HCT116 (cell line): ENCODE measurements around the gene OR10H2. TPM values are rescaled to one million over a fixed set of nuclear protein-coding genes. Genes with fewer than 3 reads are reported as not detected.

Experiments
- ATAC-seq: fragments of 200-7000 bp; cut with Tn5 transposase; 2 replicates; pipeline ENCODE4 v1.9.1; 2020; ENCODE audit warnings: mild to moderate bottlenecking, moderate library complexity
- BruUV-seq: library from RNA; stranded (reverse); fragments of 400-500 nt; replicated peaks from 2 replicates; lab custom pipeline; 2021; lab: Mats Ljungman, UMichigan
- CTCF ChIA-PET: fragments of 300-600 bp; sonication (Branson Sonifier 250); formaldehyde crosslinking; loops from one replicate; lab custom pipeline; 2021; ENCODE audit warnings: antibody characterized with exemption; lab: Charles Lee
- POLR2A ChIA-PET: fragments of 300-600, 350-600 bp; sonication (Branson Sonifier 250); formaldehyde crosslinking; loops from one replicate; lab custom pipeline; 2021; ENCODE audit warnings: antibody characterized with exemption; lab: Charles Lee
- RAD21 ChIA-PET, 2 experiments: fragments of 300-600 bp; sonication (Branson Sonifier 250); formaldehyde crosslinking; loops; one replicate each; lab custom pipeline; 2023; ENCODE audit warnings: low total read pairs in 2 of 2; ENCODE audit not compliant: uncharacterized antibody in 2 of 2, unreplicated experiment in 2 of 2, low non-redundant PET in 1 of 2; lab: Charles Lee
- DNase-seq: peaks from one replicate; pipeline ENCODE4 v3.0.0-alpha.2; 2010; ENCODE audit warnings: low read depth, low spot score
- H2AFZ ChIP-seq: fragments of 200-600 bp; shearing (Covaris generic), sonication (generic); 2 replicates; pipeline ENCODE4 v1.6.1; 2017; ENCODE audit warnings: low read depth, mixed run types, mixed read lengths, antibody characterized with exemption, low read length; ENCODE audit not compliant: poor library complexity, severe bottlenecking
- H3K27ac ChIP-seq: 2 replicates; pipeline ENCODE4 v1.5.1; 2012; ENCODE audit warnings: low read depth, low read length
- H3K27me3 ChIP-seq: fragments of 200-600 bp; sonication (generic); 2 replicates; pipeline ENCODE4 v1.6.1; 2016; ENCODE audit warnings: mixed run types, low read length, mixed read lengths; ENCODE audit not compliant: insufficient read depth
- H3K36me3 ChIP-seq, 2 experiments: fragments of 200-500 bp in 1 of 2; fragments of 200-600 bp in 1 of 2; sonication (Bioruptor generic) in 1 of 2; sonication (generic) in 1 of 2; 2 replicates each; pipeline versions ENCODE4 v1.5.1 to v1.6.1; 2014 to 2016; ENCODE audit warnings: low read length in 2 of 2, inconsistent platforms in 1 of 2, mixed read lengths in 1 of 2, mixed run types in 1 of 2; ENCODE audit not compliant: insufficient read depth in 2 of 2, control insufficient read depth in 1 of 2
- H3K4me1 ChIP-seq, 2 experiments: fragments of 200-600 bp in 1 of 2; sonication (generic) in 1 of 2; 2 replicates each; pipeline versions ENCODE4 v1.5.1 to v1.6.1; 2012 to 2017; ENCODE audit warnings: low read length in 2 of 2, inconsistent platforms in 1 of 2, mild to moderate bottlenecking in 1 of 2, mixed read lengths in 1 of 2, mixed run types in 1 of 2, moderate library complexity in 1 of 2; ENCODE audit not compliant: insufficient read depth in 2 of 2, control insufficient read depth in 1 of 2
- H3K4me2 ChIP-seq: fragments of 200-600 bp; sonication (generic); 2 replicates; pipeline ENCODE4 v1.6.1; 2017; ENCODE audit warnings: mixed run types, low read length, mixed read lengths
- H3K4me3 ChIP-seq, 2 experiments: fragments of 200-600 bp in 1 of 2; sonication (generic) in 1 of 2; replicated peaks in 1 of 2; 2 replicates each; pipeline ENCODE4 v1.5.1; 2011 to 2016; ENCODE audit warnings: low read length in 2 of 2, control low read depth in 1 of 2, low read depth in 1 of 2, mild to moderate bottlenecking in 1 of 2, mixed read lengths in 1 of 2, mixed run types in 1 of 2
- H3K79me2 ChIP-seq: fragments of 200-600 bp; sonication (generic); 2 replicates; pipeline ENCODE4 v1.6.1; 2017; ENCODE audit warnings: mild to moderate bottlenecking, mixed run types, low read length, moderate library complexity, mixed read lengths; ENCODE audit not compliant: insufficient read depth
- H3K9ac ChIP-seq: fragments of 200-600 bp; sonication (generic); 2 replicates; pipeline ENCODE4 v1.6.1; 2016; ENCODE audit warnings: low read length, mixed read lengths
- H3K9me2 ChIP-seq: fragments of 200-600 bp; sonication (generic), shearing (Covaris generic); 2 replicates; pipeline ENCODE4 v1.6.1; 2017; ENCODE audit warnings: mixed run types, mild to moderate bottlenecking, moderate library complexity; ENCODE audit not compliant: insufficient read depth
- H3K9me3 ChIP-seq, 2 experiments: fragments of 200-500 bp in 1 of 2; fragments of 200-600 bp in 1 of 2; sonication (Bioruptor generic) in 1 of 2; sonication (generic) in 1 of 2; 2 replicates each; pipeline ENCODE4 v1.6.1; 2014 to 2017; ENCODE audit warnings: low read length in 2 of 2, mixed read lengths in 2 of 2, inconsistent platforms in 1 of 2, low read depth in 1 of 2, mild to moderate bottlenecking in 1 of 2, mixed run types in 1 of 2, moderate library complexity in 1 of 2; ENCODE audit not compliant: control insufficient read depth in 1 of 2, insufficient read depth in 1 of 2
- H4K20me1 ChIP-seq: fragments of 200-600 bp; sonication (generic), shearing (Covaris generic); 2 replicates; pipeline ENCODE4 v1.6.1; 2017; ENCODE audit warnings: mixed run types, mild to moderate bottlenecking, moderate library complexity; ENCODE audit not compliant: insufficient read depth
- ATF3 ChIP-seq: IDR thresholded peaks from 2 replicates; pipeline ENCODE4 v1.6.1; 2012
- CBX3 ChIP-seq: IDR thresholded peaks from 2 replicates; pipeline ENCODE4 v1.6.1; 2012; ENCODE audit warnings: low read depth
- EGR1 ChIP-seq: IDR thresholded peaks from 2 replicates; pipeline ENCODE4 v1.6.1; 2012; ENCODE audit warnings: low read depth
- ELF1 ChIP-seq: IDR thresholded peaks from 2 replicates; pipeline ENCODE4 v1.6.1; 2012; ENCODE audit warnings: low read depth, borderline replicate concordance
- EZH2 ChIP-seq: fragments of 200-600 bp; sonication (generic); IDR thresholded peaks from 2 replicates; pipeline ENCODE4 v1.6.1; 2017; ENCODE audit warnings: antibody characterized with exemption, mixed run types
- FOSL1 ChIP-seq: IDR thresholded peaks from 2 replicates; pipeline ENCODE4 v1.6.1; 2012; ENCODE audit warnings: low read depth
- JUND ChIP-seq: IDR thresholded peaks from 2 replicates; pipeline ENCODE4 v1.6.1; 2012
- MAX ChIP-seq: IDR thresholded peaks from 2 replicates; pipeline ENCODE4 v1.6.1; 2012
- POLR2A ChIP-seq: IDR thresholded peaks from 2 replicates; pipeline ENCODE4 v1.7.0; 2011; ENCODE audit warnings: borderline replicate concordance; ENCODE audit not compliant: insufficient read depth, insufficient read length; ENCODE audit errors: extremely low read depth
- POLR2AphosphoS5 ChIP-seq: IDR thresholded peaks from 2 replicates; pipeline ENCODE4 v1.6.1; 2011; ENCODE audit warnings: mild to moderate bottlenecking, low read depth, low read length, moderate library complexity
- RAD21 ChIP-seq: IDR thresholded peaks from 2 replicates; pipeline ENCODE4 v1.6.1; 2012; ENCODE audit warnings: low read depth, mild to moderate bottlenecking
- SP1 ChIP-seq: IDR thresholded peaks from 2 replicates; pipeline ENCODE4 v1.6.1; 2012; ENCODE audit warnings: low read depth
- SRF ChIP-seq: IDR thresholded peaks from 2 replicates; pipeline ENCODE4 v1.6.1; 2012; ENCODE audit warnings: low read depth
- TCF7L2 ChIP-seq: IDR thresholded peaks from 2 replicates; pipeline ENCODE4 v1.7.0; 2011; ENCODE audit warnings: borderline replicate concordance, inconsistent platforms; ENCODE audit not compliant: insufficient read depth, insufficient read length; ENCODE audit errors: extremely low read depth
- YY1 ChIP-seq: IDR thresholded peaks from 2 replicates; pipeline ENCODE4 v1.6.1; 2011; ENCODE audit warnings: low read length, low read depth, moderate library complexity, mild to moderate bottlenecking; ENCODE audit not compliant: insufficient replicate concordance; ENCODE audit errors: extremely low read depth
- ZBTB33 ChIP-seq: IDR thresholded peaks from 2 replicates; pipeline ENCODE4 v1.6.1; 2011; ENCODE audit warnings: mild to moderate bottlenecking, low read length, moderate library complexity; ENCODE audit not compliant: insufficient replicate concordance; ENCODE audit errors: extremely low read depth
- ZFX ChIP-seq: fragments of 450-650 bp; IDR thresholded peaks from 2 replicates; pipeline ENCODE4 v1.6.1; 2017
- ZNF274 ChIP-seq: fragments of 200-500 bp; sonication (Bioruptor generic); IDR thresholded peaks from 2 replicates; pipeline ENCODE4 v1.6.1; 2014; ENCODE audit warnings: mild to moderate bottlenecking, low read depth, low read length, inconsistent platforms
- intact Hi-C: fragments of 100-400 bp; cut with micrococcal nuclease; formaldehyde crosslinking; loops from 2 replicates; pipeline ENCODE4 v1.10.0; 2022
- total RNA-seq: library from RNA; stranded (reverse); gene quantifications from one replicate; pipeline ENCODE4 v1.2.1, GENCODE V29; 2021; ENCODE audit not compliant: unreplicated experiment
- TF ChIP-seq, protein P1 (sequence below), 3 experiments: fragments of 200-600 bp in 1 of 3; sonication (generic) in 1 of 3; IDR thresholded peaks in 2 of 3; conservative IDR thresholded peaks in 1 of 3; 2 replicates each; pipeline ENCODE4 v1.5.1; 2012 to 2017; ENCODE audit warnings: low read depth in 2 of 3, low read length in 2 of 3, antibody characterized with exemption in 1 of 3, borderline replicate concordance in 1 of 3, control low read depth in 1 of 3, mild to moderate bottlenecking in 1 of 3, mixed read lengths in 1 of 3, mixed run types in 1 of 3, moderate library complexity in 1 of 3; ENCODE audit not compliant: insufficient read depth in 1 of 3
- TF ChIP-seq, protein P2 (sequence below): IDR thresholded peaks from 2 replicates; pipeline ENCODE4 v1.6.1; 2012; ENCODE audit warnings: low read depth

Gene OR10H2
- total RNA-seq, 1 experiment from 2014 or later, result not detected

- intact Hi-C loops, result no loop called here
- Histone ChIP-seq H4K20me1 (no peaks in the 10 kb centered on the region), H3K4me3 (no peak overlapping the region), H3K4me1 (peaks cover 6 to 7% of the 10 kb centered on the region in 2 experiments; a peak in 2 of 4 replicates), H3K79me2 (no peaks in the 10 kb centered on the region), H3K27me3 (peaks cover 23% of the 10 kb centered on the region; the same call in 1 of the 2 replicates)
- no peak for TF ChIP-seq ELF1
- no peak for TF ChIP-seq EGR1
- no peak for TF ChIP-seq ZNF274
- TF ChIP-seq SP1, result no peak
- TF ChIP-seq, protein P1, sequence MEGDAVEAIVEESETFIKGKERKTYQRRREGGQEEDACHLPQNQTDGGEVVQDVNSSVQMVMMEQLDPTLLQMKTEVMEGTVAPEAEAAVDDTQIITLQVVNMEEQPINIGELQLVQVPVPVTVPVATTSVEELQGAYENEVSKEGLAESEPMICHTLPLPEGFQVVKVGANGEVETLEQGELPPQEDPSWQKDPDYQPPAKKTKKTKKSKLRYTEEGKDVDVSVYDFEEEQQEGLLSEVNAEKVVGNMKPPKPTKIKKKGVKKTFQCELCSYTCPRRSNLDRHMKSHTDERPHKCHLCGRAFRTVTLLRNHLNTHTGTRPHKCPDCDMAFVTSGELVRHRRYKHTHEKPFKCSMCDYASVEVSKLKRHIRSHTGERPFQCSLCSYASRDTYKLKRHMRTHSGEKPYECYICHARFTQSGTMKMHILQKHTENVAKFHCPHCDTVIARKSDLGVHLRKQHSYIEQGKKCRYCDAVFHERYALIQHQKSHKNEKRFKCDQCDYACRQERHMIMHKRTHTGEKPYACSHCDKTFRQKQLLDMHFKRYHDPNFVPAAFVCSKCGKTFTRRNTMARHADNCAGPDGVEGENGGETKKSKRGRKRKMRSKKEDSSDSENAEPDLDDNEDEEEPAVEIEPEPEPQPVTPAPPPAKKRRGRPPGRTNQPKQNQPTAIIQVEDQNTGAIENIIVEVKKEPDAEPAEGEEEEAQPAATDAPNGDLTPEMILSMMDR (IDR thresholded peaks at IDR 0.05 in 2 of 3, conservative IDR thresholded peaks at IDR 0.05 in 1 of 3; ENCODE audit: borderline replicate concordance in 1 of 3, insufficient read depth in 1 of 3, low read depth in 2 of 3, low read length in 2 of 3), result no peak
- no peak for TF ChIP-seq TCF7L2
- TF ChIP-seq EZH2, result no peak
- no peak for TF ChIP-seq CBX3
- no peak for TF ChIP-seq FOSL1
- no peak for TF ChIP-seq YY1
- no peak for TF ChIP-seq POLR2A
- no peak for TF ChIP-seq ZBTB33
- no peak for TF ChIP-seq ATF3
- no peak for TF ChIP-seq RAD21
- no peak for TF ChIP-seq MAX
- TF ChIP-seq ZFX, result no peak
- no peak for TF ChIP-seq SRF
- TF ChIP-seq, protein P2, sequence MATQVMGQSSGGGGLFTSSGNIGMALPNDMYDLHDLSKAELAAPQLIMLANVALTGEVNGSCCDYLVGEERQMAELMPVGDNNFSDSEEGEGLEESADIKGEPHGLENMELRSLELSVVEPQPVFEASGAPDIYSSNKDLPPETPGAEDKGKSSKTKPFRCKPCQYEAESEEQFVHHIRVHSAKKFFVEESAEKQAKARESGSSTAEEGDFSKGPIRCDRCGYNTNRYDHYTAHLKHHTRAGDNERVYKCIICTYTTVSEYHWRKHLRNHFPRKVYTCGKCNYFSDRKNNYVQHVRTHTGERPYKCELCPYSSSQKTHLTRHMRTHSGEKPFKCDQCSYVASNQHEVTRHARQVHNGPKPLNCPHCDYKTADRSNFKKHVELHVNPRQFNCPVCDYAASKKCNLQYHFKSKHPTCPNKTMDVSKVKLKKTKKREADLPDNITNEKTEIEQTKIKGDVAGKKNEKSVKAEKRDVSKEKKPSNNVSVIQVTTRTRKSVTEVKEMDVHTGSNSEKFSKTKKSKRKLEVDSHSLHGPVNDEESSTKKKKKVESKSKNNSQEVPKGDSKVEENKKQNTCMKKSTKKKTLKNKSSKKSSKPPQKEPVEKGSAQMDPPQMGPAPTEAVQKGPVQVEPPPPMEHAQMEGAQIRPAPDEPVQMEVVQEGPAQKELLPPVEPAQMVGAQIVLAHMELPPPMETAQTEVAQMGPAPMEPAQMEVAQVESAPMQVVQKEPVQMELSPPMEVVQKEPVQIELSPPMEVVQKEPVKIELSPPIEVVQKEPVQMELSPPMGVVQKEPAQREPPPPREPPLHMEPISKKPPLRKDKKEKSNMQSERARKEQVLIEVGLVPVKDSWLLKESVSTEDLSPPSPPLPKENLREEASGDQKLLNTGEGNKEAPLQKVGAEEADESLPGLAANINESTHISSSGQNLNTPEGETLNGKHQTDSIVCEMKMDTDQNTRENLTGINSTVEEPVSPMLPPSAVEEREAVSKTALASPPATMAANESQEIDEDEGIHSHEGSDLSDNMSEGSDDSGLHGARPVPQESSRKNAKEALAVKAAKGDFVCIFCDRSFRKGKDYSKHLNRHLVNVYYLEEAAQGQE, result no peak
- no peak for TF ChIP-seq POLR2AphosphoS5
- TF ChIP-seq JUND, result no peak
- TF ChIP-seq, all 23 proteins: peak for 0
- DNase-seq, result no peak
- H3K9ac ChIP-seq, result no peak overlapping the region
- no peak overlapping the region for H2AFZ ChIP-seq
- POLR2A ChIA-PET, result no interaction called here
- BruUV-seq, result no TSS peak
- no peaks in the 10 kb centered on the region for H3K36me3 ChIP-seq
- CTCF ChIA-PET, result no interaction called here
- no peaks in the 10 kb centered on the region for H3K9me2 ChIP-seq
- no peak for ATAC-seq
- RAD21 ChIA-PET, result no interaction called here
- no peak overlapping the region for H3K27ac ChIP-seq
- H3K9me3 ChIP-seq, result no peaks in the 10 kb centered on the region
- no peak overlapping the region for H3K4me2 ChIP-seq
Measured at GRCh38 chr19:15775249-15775648, 47.4 kb downstream of the OR10H2 start.
